Thyroid gland (tissue), 4 donors: Measurements from ENCODE around the gene NUDT14. TPM values are rescaled to one million over a fixed set of nuclear protein-coding genes. Genes with fewer than 3 reads are reported as not detected.

ENCODE experiments used
- DNase-seq, 2 donors: peaks; one replicate each; pipeline ENCODE4 v3.0.0-alpha.2; 2019
- H3K27ac ChIP-seq, 3 donors: fragments of 200-600 bp; sonication (generic); 1 replicate in 2 of 3; 2 replicates in 1 of 3; pipeline ENCODE4 v1.5.1; 2016 to 2019; ENCODE audit warnings: mild to moderate bottlenecking in 1 of 3, moderate library complexity in 1 of 3
- H3K27me3 ChIP-seq: fragments of 200-600 bp; sonication (generic); one replicate; pipeline ENCODE4 v1.5.1; 2019
- H3K36me3 ChIP-seq, 2 donors: fragments of 200-600 bp; sonication (generic); one replicate each; pipeline ENCODE4 v1.5.1; 2016 to 2019
- H3K4me1 ChIP-seq, 2 donors: fragments of 200-600 bp; sonication (generic); one replicate each; pipeline ENCODE4 v1.5.1; 2017 to 2019
- H3K4me3 ChIP-seq, 3 donors: fragments of 200-600 bp; sonication (generic); replicated peaks in 1 of 3; 1 replicate in 2 of 3; 2 replicates in 1 of 3; pipeline ENCODE4 v1.5.1; 2016; ENCODE audit warnings: mild to moderate bottlenecking in 1 of 3
- H3K9me3 ChIP-seq: fragments of 200-600 bp; sonication (generic); one replicate; pipeline ENCODE4 v1.5.1; 2017
- POLR2A ChIP-seq, 2 donors: fragments of 450-650 bp; IDR thresholded peaks; one replicate each; pipeline ENCODE4 v1.6.1; 2017; ENCODE audit warnings: antibody characterized with exemption in 2 of 2, mild to moderate bottlenecking in 2 of 2, moderate library complexity in 1 of 2
- WGBS, 2 donors: methylation state at CpG; one replicate each; pipeline ENCODE4 v1.1.5; 2017; 5-methylcytosine and 5-hydroxymethylcytosine counted together
- intact Hi-C: fragments of 100-400 bp; cut with DNase I; formaldehyde crosslinking; loops from one replicate; pipeline ENCODE4 v1.15.1; 2023
- total RNA-seq, 4 donors: library from RNA; depleted of rRNA; stranded (reverse); fragments of >200 nt; gene quantifications; one replicate each; pipeline ENCODE4 v1.2.3, GENCODE V29; 2016
- TF ChIP-seq, protein P1 (sequence below), 6 experiments: fragments of 200-600 bp in 3 of 6; fragments of 450-650 bp in 3 of 6; sonication (generic) in 3 of 6; IDR thresholded peaks; one replicate each; pipeline ENCODE4 v1.5.1; 2016 to 2019; ENCODE audit warnings: antibody characterized with exemption in 6 of 6, mild to moderate bottlenecking in 2 of 6, inconsistent platforms in 1 of 6, moderate library complexity in 1 of 6

Gene NUDT14
- total RNA-seq, 4 donors from 2014 or later, result 15.2 to 29.1 (median 20.1) TPM

DNA sequence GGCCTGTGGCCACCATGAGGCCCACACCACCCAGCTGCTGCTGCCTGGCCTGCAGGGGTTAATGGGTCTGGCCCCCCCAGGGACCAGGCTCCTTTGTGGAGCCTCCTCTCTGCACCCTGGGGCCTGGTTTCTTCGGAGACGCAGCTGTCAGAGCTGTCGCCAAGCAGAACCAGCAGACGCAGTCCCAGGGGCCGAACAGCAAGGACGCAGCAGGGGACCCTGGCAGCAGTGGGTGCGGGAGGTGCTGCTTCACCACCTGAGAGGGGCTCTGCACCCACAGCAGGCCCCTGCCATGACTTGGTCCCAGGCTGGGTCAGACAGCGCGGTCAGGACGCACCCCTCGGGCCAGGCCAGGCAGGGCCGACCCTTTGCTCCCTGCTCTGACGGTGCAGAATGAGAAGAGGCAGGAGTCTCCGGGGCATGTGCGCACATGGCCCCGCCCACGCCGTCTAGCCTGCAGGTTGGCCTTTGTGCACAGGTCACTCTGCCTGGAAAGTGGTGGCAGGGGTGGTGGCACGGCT, 43.0 kb downstream of the NUDT14 start:
- H3K27ac ChIP-seq, result no peak overlapping the region
- H3K27me3 ChIP-seq, result no peaks in the 10 kb centered on the region
- TF ChIP-seq, protein P1, sequence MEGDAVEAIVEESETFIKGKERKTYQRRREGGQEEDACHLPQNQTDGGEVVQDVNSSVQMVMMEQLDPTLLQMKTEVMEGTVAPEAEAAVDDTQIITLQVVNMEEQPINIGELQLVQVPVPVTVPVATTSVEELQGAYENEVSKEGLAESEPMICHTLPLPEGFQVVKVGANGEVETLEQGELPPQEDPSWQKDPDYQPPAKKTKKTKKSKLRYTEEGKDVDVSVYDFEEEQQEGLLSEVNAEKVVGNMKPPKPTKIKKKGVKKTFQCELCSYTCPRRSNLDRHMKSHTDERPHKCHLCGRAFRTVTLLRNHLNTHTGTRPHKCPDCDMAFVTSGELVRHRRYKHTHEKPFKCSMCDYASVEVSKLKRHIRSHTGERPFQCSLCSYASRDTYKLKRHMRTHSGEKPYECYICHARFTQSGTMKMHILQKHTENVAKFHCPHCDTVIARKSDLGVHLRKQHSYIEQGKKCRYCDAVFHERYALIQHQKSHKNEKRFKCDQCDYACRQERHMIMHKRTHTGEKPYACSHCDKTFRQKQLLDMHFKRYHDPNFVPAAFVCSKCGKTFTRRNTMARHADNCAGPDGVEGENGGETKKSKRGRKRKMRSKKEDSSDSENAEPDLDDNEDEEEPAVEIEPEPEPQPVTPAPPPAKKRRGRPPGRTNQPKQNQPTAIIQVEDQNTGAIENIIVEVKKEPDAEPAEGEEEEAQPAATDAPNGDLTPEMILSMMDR (IDR thresholded peaks at IDR 0.05), result no peak
- TF ChIP-seq POLR2A (IDR thresholded peaks at IDR 0.05), result no peak
- H3K4me1 ChIP-seq, result no peaks in the 10 kb centered on the region
- intact Hi-C loops, result no loop called here
- no peaks in the 10 kb centered on the region for H3K9me3 ChIP-seq
- no peak overlapping the region for H3K4me3 ChIP-seq
- 83 to 89% methylated on average over 3 to 14 of the region's 19 CpGs for WGBS, 2 donors
- DNase-seq, result no peak
- no peaks in the 10 kb centered on the region for H3K36me3 ChIP-seq

DNA sequence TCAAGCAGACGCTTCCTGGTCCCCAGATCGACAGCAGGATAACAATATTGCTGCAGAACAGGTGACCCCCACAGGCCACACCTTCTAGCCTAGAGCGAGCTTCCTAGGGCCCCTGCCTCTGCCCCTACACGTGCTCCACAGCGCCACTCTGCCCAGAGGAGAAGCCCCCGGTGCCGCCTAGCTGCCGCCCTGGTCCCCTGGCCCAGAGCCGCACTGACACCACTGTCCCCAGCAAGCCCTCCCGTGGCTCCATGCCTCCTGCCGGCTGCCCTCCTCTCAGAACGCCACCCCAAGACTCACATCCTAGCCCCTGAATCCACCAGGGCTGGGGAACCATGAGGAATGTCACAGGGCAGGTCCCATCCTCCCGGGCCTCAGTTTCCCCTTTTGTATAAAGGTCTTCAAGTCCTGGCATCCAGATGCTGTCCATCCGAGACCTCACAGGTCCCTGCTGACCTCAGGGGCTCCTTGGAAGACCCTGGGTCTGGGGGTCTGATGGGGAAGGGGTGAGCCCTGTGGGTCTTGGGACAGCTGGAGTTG, 43.6 kb downstream of the NUDT14 start:
- intact Hi-C loops, result no loop called here
- Histone ChIP-seq H3K4me3 (no peak overlapping the region), H3K4me1 (no peaks in the 10 kb centered on the region), H3K27me3 (no peaks in the 10 kb centered on the region), H3K27ac (no peak overlapping the region), H3K36me3 (no peaks in the 10 kb centered on the region), H3K9me3 (no peaks in the 10 kb centered on the region)
- 82 to 96% methylated on average over 8 to 13 of the region's 14 CpGs for WGBS, 2 donors
- DNase-seq, result no peak
- TF ChIP-seq, protein P1 (IDR thresholded peaks at IDR 0.05), result no peak
- no peak for TF ChIP-seq POLR2A (IDR thresholded peaks at IDR 0.05)

DNA sequence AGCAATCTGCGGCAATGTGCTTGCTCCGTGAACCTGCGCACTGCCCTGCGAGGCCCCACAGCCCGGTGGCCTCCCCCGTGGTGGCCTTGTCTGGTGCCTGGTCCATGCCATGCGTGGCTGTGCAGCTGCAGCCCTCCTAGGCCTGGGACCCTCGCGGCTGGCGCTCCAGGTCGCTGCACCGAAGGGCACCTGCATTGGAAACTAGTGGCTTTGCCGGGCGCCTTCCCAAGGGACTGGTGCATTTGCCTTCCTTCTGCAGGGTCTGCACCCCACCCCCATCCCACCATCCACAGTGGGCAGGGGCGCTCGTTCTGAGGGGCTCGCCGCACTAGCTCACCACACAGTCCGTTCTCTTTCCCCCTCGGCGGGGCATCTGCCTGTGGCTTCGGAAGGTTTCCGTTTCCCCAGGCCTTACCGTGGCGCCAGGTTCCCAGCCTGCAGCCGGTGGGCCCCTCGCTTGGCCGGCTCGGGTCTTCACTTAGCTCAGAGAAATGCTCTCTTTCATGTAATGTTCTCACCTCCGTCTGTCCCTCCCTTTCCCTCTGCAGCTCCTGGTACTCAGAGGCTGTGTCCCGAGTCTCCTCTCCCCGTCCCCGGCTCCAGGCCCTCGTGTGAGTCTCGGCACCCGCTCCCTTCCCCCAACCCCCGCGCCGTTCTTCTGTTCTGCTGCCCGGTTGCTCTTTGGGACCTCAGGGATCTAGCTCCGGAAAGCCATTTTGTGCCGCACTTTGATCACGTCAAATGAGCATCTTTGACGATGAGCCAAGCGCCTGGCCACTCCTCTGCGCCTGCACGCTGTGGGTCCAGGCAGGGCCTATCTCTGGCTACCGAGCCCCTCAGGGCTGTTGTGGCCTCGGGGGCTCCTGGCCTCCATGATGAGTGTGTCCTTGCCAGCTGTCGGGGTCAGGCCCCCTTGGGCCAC, 44.5 kb downstream of the NUDT14 start:
- intact Hi-C loops, result no loop called here

DNA sequence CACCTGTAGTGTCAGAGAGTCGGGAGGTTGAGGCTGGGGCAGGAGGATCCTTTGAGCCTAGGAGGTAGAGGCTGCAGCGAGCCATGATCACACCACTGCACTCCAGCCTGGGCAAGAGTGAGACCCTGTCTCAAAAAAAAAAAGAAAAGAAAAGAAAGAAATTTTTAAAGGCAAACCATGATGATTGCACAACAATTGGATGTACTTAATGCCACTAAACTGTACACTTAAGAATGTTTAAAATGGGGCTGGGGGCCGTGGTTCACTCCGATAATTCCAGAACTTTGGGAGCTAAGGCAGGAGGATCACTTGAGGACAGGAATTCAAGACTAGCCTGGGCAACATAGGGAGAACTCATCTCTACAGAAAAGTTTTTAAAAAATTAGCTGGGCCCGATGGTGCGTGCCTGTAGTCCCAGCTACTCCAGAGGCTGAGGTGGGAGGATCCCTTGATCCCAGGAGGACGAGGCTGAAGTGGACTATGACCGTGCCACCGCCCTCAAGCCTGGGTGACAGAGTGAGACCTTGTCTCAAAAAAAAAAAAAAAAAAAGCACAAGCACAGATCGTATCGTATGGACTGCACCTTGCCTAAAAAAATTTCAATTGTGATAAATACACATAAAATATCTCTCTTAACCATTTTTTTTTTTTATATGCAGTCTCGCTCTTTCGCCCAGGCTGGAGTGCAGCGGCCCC, 45.3 kb downstream of the NUDT14 start:
- Histone ChIP-seq H3K4me1 (no peaks in the 10 kb centered on the region), H3K27me3 (no peaks in the 10 kb centered on the region), H3K36me3 (no peaks in the 10 kb centered on the region), H3K9me3 (no peaks in the 10 kb centered on the region), H3K4me3 (no peak overlapping the region), H3K27ac (no peak overlapping the region)
- TF ChIP-seq, protein P1 (IDR thresholded peaks at IDR 0.05), result no peak
- no peak for TF ChIP-seq POLR2A (IDR thresholded peaks at IDR 0.05)
- no peak for DNase-seq
- intact Hi-C loops, result no loop called here
- 85 to 90% methylated on average over 14 of the region's 14 CpGs for WGBS, 2 donors

More for the DNA sequence above, 44.5 kb downstream of the NUDT14 start:
- no peak for DNase-seq
- TF ChIP-seq POLR2A (IDR thresholded peaks at IDR 0.05), result no peak
- TF ChIP-seq, protein P1 (IDR thresholded peaks at IDR 0.05), result no peak
- H3K36me3 ChIP-seq, result no peaks in the 10 kb centered on the region
- whole genome bisulfite sequencing, 2 donors, result 78 to 81% methylated on average over 42 to 48 of the region's 50 CpGs
- H3K27ac ChIP-seq, result no peak overlapping the region
- H3K9me3 ChIP-seq, result no peaks in the 10 kb centered on the region
- no peaks in the 10 kb centered on the region for H3K4me1 ChIP-seq
- no peaks in the 10 kb centered on the region for H3K27me3 ChIP-seq
- no peak overlapping the region for H3K4me3 ChIP-seq
